ENCODE data around the gene OVOL2.

- TF ChIP-seq POLR2A (IDR thresholded peaks at IDR 0.05) = no peak
- TF ChIP-seq CTCF (IDR thresholded peaks at IDR 0.05 in 8 of 11, conservative IDR thresholded peaks at IDR 0.05 in 3 of 11) = no peak
Measured at GRCh38 chr20:18042229-18042628, 15.5 kb downstream of the OVOL2 start.

All from spleen (tissue), 7 donors.